Activated naive CD4-positive, alpha-beta T cell treated with anti-CD3 and anti-CD28 coated beads for 36 hours (primary cell): Measurements from ENCODE around the gene CPLX3. TPM values are rescaled to one million over a fixed set of nuclear protein-coding genes. Genes with fewer than 3 reads are reported as not detected.

Source experiments
- CTCF ChIA-PET: fragments of 350-600 bp; sonication (Branson Sonifier 250); formaldehyde crosslinking; loops from one replicate; lab custom pipeline; 2021; ENCODE audit warnings: antibody characterized with exemption; lab: Charles Lee
- DNase-seq: peaks from one replicate; pipeline ENCODE4 v3.0.0-alpha.2; 2020
- H3K27ac Mint-ChIP-seq: one replicate; pipeline ENCODE4 v1.8.0; 2021; ENCODE audit warnings: mild to moderate bottlenecking, mixed read lengths
- H3K27me3 Mint-ChIP-seq: one replicate; pipeline ENCODE4 v1.8.0; 2021; ENCODE audit warnings: low read depth, mixed read lengths
- H3K36me3 Mint-ChIP-seq: one replicate; pipeline ENCODE4 v1.8.0; 2021; ENCODE audit warnings: low read depth, mixed read lengths
- H3K4me1 Mint-ChIP-seq: one replicate; pipeline ENCODE4 v1.8.0; 2021; ENCODE audit warnings: low read depth, mixed read lengths
- H3K4me3 Mint-ChIP-seq: one replicate; pipeline ENCODE4 v1.8.0; 2021; ENCODE audit warnings: mild to moderate bottlenecking, moderate library complexity, mixed read lengths
- H3K9me3 Mint-ChIP-seq: one replicate; pipeline ENCODE4 v1.8.0; 2021; ENCODE audit warnings: mixed read lengths
- intact Hi-C: fragments of 100-400 bp; cut with micrococcal nuclease; formaldehyde crosslinking; loops from one replicate; pipeline ENCODE4 v1.15.1; 2023
- total RNA-seq, 2 experiments: library from RNA; stranded (reverse); gene quantifications; one replicate each; pipeline ENCODE4 v1.2.3, GENCODE V29; 2021

The CPLX3 gene
- total RNA-seq, 2 experiments from 2014 or later = not detected

- DNase-seq = peak; percentile 52
- intact Hi-C loops = loop anchor here (2.0 to 10.0 kb wide), 5 partner anchors 247 to 836 kb away; partner anchors contain the start of genes ARID3B, C15orf39, PML and SIN3A
- no peaks in the 10 kb centered on the region for H3K27me3 Mint-ChIP-seq
- peaks cover 69% of the 10 kb centered on the region for H3K4me1 Mint-ChIP-seq
- CTCF ChIA-PET = interaction anchor here (26.8 to 29.5 kb wide), 2 partner anchors 2 to 11 kb away, joined by 1193 read pairs; partner anchors contain the start of gene CSK
- no peaks in the 10 kb centered on the region for H3K9me3 Mint-ChIP-seq
- H3K27ac Mint-ChIP-seq = peak overlapping the region; percentile 99
- peaks cover 57% of the 10 kb centered on the region for H3K36me3 Mint-ChIP-seq
- H3K4me3 Mint-ChIP-seq = peak overlapping the region; percentile 93
These were observed 37.2 kb upstream of the CPLX3 start for GRCh38 chr15:74789171-74789631.

DNA sequence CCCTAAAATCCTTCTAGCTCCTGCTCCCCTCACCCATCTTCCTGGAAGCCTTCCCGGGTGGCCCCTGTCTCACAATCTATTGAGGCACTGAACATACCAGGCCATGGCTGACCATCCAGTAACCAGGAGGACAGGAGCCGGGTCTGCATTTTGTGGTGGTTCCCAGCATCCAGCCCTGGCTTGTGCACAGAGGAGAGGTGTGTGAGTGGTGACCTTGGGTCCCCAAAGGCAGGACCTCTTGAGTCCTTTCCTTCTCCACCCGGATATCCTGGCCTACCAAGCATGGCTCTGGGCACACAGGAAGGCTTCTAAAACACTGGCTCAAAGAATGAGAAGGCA, 36.7 kb upstream of the CPLX3 start:
- intact Hi-C loops = loop anchor here (2.0 to 10.0 kb wide), 5 partner anchors 247 to 835 kb away; partner anchors contain the start of genes ARID3B, C15orf39, PML and SIN3A
- peaks cover 53% of the 10 kb centered on the region for H3K36me3 Mint-ChIP-seq
- no peak for DNase-seq

GRCh38 chr15:74790080-74790916, 36.1 kb upstream of the CPLX3 start:
- DNase-seq = peak; percentile 74
- CTCF ChIA-PET = interaction anchor here (26.8 to 29.5 kb wide), 2 partner anchors 1 to 12 kb away, joined by 1193 read pairs; partner anchors contain the start of gene CSK
- Mint-ChIP-seq H3K4me1 (peaks cover 79% of the 10 kb centered on the region), H3K27ac (peak overlapping the region; percentile 99), H3K4me3 (peak overlapping the region; percentile 93), H3K36me3 (peaks cover 51% of the 10 kb centered on the region), H3K27me3 (no peaks in the 10 kb centered on the region), H3K9me3 (no peaks in the 10 kb centered on the region)
- intact Hi-C loops = no loop called here

More for the DNA sequence above, 36.7 kb upstream of the CPLX3 start:
- no peaks in the 10 kb centered on the region for H3K9me3 Mint-ChIP-seq
- CTCF ChIA-PET = interaction anchor here (26.8 to 29.5 kb wide), 2 partner anchors 2 to 11 kb away, joined by 1193 read pairs; partner anchors contain the start of gene CSK
- H3K27me3 Mint-ChIP-seq = no peaks in the 10 kb centered on the region
- H3K4me1 Mint-ChIP-seq = peaks cover 75% of the 10 kb centered on the region
- peak overlapping the region; percentile 93 for H3K4me3 Mint-ChIP-seq
- peak overlapping the region; percentile 99 for H3K27ac Mint-ChIP-seq

- Mint-ChIP-seq H3K4me1 (peaks cover 84% of the 10 kb centered on the region), H3K36me3 (peaks cover 49% of the 10 kb centered on the region)
- DNase-seq = no peak
These were observed 35.4 kb upstream of the CPLX3 start for GRCh38 chr15:74791007-74791406.

DNA sequence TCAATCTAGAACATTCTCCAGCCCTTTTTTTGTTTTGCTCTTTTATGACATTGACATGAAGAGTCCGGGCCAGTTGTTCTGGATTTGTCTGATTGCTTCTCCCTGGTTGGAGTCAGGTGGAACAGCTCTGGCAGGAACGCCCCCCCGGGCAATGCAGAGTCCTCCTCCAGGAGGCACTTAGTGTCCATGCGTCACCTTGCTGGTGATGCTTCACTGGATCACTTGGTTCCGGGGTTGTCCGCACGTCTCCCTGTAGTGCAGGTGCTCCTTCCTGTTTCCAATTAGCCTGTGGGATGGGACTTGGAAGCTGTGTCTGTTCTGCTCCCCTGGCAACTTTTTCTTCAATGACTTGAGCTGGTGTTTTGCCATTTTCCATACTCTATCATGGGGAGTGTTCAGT, 34.8 kb upstream of the CPLX3 start:
- CTCF ChIA-PET = interaction anchor here (1.1 to 29.5 kb wide), 3 partner anchors 0 to 160 kb away, joined by 5 to 1193 read pairs (median 1193); partner anchors contain the start of gene CSK
- no peaks in the 10 kb centered on the region for H3K9me3 Mint-ChIP-seq
- H3K27me3 Mint-ChIP-seq = no peaks in the 10 kb centered on the region
- peak overlapping the region; percentile 3 for H3K4me3 Mint-ChIP-seq
- intact Hi-C loops = no loop called here
- DNase-seq = no peak
- H3K36me3 Mint-ChIP-seq = peaks cover 48% of the 10 kb centered on the region
- peaks cover 89% of the 10 kb centered on the region for H3K4me1 Mint-ChIP-seq
- H3K27ac Mint-ChIP-seq = peak overlapping the region; percentile 99

More at GRCh38 chr15:74791007-74791406, 35.4 kb upstream of the CPLX3 start:
- CTCF ChIA-PET = interaction anchor here (26.8 to 29.5 kb wide), 2 partner anchors 0 to 12 kb away, joined by 1193 read pairs; partner anchors contain the start of gene CSK
- Mint-ChIP-seq H3K4me3 (peak overlapping the region; percentile 23), H3K27ac (peak overlapping the region; percentile 99), H3K27me3 (no peaks in the 10 kb centered on the region), H3K9me3 (no peaks in the 10 kb centered on the region)
- intact Hi-C loops = no loop called here

GRCh38 chr15:74792227-74793016, 34.0 kb upstream of the CPLX3 start:
- DNase-seq = no peak
- CTCF ChIA-PET = interaction anchor here (0.8 to 29.5 kb wide), 6 partner anchors 13 to 417 kb away, joined by 3 to 1193 read pairs (median 5); partner anchors contain the start of gene CSK
- H3K36me3 Mint-ChIP-seq = peaks cover 44% of the 10 kb centered on the region
- intact Hi-C loops = no loop called here
- no peaks in the 10 kb centered on the region for H3K9me3 Mint-ChIP-seq
- no peaks in the 10 kb centered on the region for H3K27me3 Mint-ChIP-seq
- H3K4me3 Mint-ChIP-seq = peak overlapping the region; percentile 3
- H3K4me1 Mint-ChIP-seq = peaks cover 89% of the 10 kb centered on the region
- peak overlapping the region; percentile 99 for H3K27ac Mint-ChIP-seq

DNA sequence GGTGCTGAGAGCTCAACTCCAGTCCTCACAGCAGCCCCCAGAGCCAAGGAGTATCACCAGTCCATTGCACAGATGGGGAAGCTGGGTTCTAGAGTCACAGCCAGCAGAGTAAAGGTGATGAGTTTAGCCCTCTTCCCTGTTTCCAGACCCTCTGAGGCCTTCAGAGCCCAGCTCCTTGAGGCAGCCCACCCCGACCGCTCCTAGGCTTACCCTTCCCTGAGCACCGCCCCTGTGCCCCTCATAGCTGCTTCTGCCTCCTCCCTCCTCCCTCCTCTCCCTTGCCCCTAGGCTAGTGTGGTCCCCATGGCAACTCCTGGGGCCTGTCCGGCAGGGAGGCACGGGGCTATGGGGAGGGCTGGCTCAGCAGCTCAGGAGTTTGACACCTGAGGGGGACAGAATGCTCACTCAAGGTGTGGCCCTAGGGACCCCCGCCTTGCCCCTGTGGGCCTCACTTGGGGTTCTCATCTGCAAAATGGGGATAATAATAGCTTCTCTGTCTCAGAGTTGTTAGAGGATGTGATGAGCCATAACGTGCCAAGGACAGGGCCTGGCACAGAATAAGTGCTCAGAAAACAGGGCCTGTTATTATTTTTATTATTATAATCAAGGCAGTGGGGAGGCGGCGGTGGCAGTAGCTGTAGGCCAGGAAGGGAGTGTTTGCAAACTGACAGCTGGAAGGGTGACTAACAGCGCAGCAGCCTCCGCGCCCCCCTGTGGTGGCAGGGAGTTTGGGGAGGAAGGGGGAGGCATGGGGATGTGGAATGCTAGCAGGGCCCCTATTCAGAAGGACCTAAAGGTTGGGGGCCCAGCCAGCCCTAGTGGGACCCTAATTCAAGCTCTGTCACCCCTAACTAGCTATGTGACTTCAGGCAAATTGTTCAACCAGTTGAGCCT, 33.0 kb upstream of the CPLX3 start:
- H3K4me3 Mint-ChIP-seq = no peak overlapping the region
- peak overlapping the region; percentile 99 for H3K27ac Mint-ChIP-seq
- H3K9me3 Mint-ChIP-seq = no peaks in the 10 kb centered on the region
- no peaks in the 10 kb centered on the region for H3K27me3 Mint-ChIP-seq
- intact Hi-C loops = no loop called here
- peak; percentile 88 for DNase-seq
- CTCF ChIA-PET = interaction anchor here (0.6 to 29.5 kb wide), 12 partner anchors 12 to 418 kb away, joined by 3 to 1193 read pairs (median 4); partner anchors contain the start of genes CPLX3 and CSK
- H3K36me3 Mint-ChIP-seq = peaks cover 48% of the 10 kb centered on the region
- peaks cover 90% of the 10 kb centered on the region for H3K4me1 Mint-ChIP-seq

GRCh38 chr15:74794248-74794969, 32.0 kb upstream of the CPLX3 start:
- Mint-ChIP-seq H3K4me3 (peak overlapping the region; percentile 1), H3K9me3 (no peaks in the 10 kb centered on the region), H3K27me3 (no peaks in the 10 kb centered on the region), H3K36me3 (peaks cover 45% of the 10 kb centered on the region), H3K4me1 (peaks cover 92% of the 10 kb centered on the region), H3K27ac (peak overlapping the region; percentile 87)
- CTCF ChIA-PET = interaction anchor here (0.7 to 29.5 kb wide), 7 partner anchors 11 to 160 kb away, joined by 3 to 1193 read pairs (median 5); partner anchors contain the start of genes CPLX3 and CSK
- intact Hi-C loops = no loop called here
- DNase-seq = no peak

GRCh38 chr15:74794970-74795349, 31.5 kb upstream of the CPLX3 start:
- Mint-ChIP-seq H3K27me3 (no peaks in the 10 kb centered on the region), H3K27ac (peak overlapping the region; percentile 87), H3K4me1 (peaks cover 92% of the 10 kb centered on the region), H3K9me3 (no peaks in the 10 kb centered on the region), H3K4me3 (no peak overlapping the region), H3K36me3 (peaks cover 45% of the 10 kb centered on the region)
- intact Hi-C loops = no loop called here
- CTCF ChIA-PET = interaction anchor here (2.5 to 29.5 kb wide), 2 partner anchors 11 to 16 kb away, joined by 17 to 1193 read pairs; partner anchors contain the start of gene CSK
- no peak for DNase-seq

- Mint-ChIP-seq H3K36me3 (peaks cover 47% of the 10 kb centered on the region), H3K4me3 (peak overlapping the region; percentile 19), H3K27me3 (no peaks in the 10 kb centered on the region), H3K9me3 (no peaks in the 10 kb centered on the region), H3K4me1 (peaks cover 86% of the 10 kb centered on the region), H3K27ac (peak overlapping the region; percentile 95)
- CTCF ChIA-PET = interaction anchor here (0.7 to 29.5 kb wide), 3 partner anchors 12 to 161 kb away, joined by 3 to 1193 read pairs (median 6); partner anchors contain the start of gene CSK
- DNase-seq = peak; percentile 78
- intact Hi-C loops = loop anchor here (1.0 kb wide), 1 partner anchor 8 kb away; no protein-coding TSS in a partner anchor
These were observed 30.3 kb upstream of the CPLX3 start for GRCh38 chr15:74795966-74796625.
